ENCODE results near the gene ZNF641.

GRCh38 chr12:48379794-48380193 is 29.1 kb upstream of the ZNF641 start:
- TF ChIP-seq EZH2phosphoT487 (IDR thresholded peaks at IDR 0.05; ENCODE audit: borderline replicate concordance) (no peak), CTCF (conservative IDR thresholded peaks at IDR 0.05; ENCODE audit: low read length) (no peak)
